ENCODE data around the gene ADAM12.

ADAM12 gene

DNA sequence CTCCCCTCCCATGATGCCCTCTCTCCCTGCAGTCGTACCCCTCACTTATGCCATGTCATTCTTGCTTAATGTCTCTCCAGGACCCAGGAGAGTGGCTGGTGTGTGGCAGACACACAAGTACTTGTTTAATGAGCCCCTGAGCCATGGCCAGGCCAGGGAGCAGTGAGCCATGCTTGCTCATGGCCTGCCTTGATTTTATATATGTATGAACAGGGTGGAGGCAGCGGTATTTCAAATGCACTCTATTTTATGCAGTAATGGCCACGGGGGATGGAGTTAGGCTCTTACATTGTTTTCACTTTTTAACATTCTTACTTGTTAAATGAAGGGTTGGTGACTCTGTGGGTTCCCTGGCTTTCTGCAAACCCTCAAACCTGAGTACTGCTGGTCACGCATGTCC lies 347.2 kb downstream of the ADAM12 start:
- DNase-seq: no peak

DNA sequence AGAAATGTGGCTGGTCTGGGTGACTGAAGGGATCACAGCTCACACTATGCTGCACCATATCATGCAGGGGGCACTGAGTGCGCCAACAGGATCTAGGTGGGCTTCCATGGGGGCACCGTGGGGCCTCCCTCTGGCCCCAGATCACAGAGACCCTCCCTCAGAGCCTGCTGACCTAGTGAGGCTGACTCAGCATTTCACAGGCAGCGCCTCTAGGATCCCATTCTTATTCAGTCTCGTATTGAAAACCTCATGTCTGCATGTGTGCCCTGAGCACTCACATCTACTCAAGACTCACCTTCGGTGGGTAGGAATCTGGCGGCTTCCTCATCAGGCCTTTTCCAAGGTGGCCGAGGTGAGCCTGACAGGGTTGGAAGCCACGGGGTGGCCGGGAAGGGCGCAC lies 350.3 kb downstream of the ADAM12 start:
- no peak for DNase-seq

DNA sequence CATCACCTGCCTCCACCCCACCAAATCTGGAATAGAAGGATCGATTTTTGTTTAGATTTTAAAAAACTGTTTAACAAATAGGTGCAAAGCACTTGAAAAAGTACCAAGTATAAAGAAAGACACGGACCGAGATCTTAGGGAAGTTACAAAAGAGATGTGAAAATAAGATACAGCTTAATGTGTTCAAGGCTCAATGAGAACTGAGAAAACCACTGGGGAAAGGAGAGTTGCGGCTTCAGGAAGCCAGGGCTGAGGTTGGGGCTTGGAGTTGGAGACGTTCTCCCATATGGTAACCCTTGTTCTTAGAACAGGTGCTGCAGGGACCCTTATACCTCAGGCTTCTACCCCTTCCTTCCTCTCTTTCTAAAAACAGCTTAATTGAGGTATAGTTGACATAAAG lies 351.8 kb downstream of the ADAM12 start:
- DNase-seq: no peak

DNA sequence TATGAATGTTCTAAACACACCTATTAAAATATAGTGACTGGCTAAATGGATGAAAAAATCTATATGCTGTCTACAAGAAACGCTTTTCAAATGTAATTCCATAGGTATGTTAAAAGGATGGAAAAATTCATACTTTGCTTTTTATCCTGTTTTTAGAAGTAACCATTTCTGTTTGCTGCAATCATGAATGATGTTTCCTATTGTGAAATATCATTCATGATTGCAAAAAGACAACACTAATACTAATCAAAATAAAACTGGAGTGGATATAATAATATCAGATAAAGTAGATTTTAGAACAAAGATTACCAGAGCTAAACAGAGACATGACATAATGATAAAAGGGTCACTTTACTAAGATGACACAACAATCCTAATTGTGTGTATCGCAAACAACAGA lies 353.7 kb downstream of the ADAM12 start:
- DNase-seq: no peak

DNA sequence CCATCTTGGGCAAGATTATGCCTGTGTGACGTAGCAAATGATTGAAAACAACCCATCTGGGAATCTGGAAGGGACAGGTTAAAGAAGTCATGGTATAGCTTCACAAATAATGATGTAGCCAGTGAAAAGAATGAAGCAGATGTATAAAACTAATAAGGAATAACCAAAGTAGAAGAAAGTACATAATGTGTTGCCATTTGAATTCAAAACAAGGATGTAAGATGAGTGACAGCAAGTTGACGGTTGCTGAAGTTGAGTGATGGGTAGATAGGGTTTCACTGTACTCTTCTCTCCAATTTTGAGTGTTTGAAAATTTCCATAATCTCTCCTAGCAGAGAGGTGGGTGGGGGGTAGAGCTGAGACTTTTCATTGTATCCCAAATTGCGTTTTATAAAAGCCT lies 358.3 kb downstream of the ADAM12 start:
- no peak for DNase-seq

DNA sequence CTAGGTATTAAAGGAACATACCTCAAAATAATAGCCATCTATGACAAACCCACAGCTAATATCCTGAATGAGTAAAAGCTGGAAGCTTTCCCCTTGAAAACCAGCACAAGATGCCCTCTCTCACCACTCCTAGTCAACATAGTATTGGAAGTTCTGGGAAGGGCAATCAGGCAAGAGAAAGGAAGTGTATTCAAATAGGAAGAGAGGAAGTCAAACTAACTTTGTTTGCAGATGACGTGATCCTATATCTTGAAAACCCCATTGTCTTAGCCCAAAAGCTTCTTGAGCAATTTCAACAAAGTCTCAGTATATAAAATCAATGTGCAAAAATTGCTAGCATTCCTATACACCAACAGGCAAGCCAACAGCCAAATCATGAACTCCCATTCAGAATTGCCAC lies 360.6 kb downstream of the ADAM12 start:
- DNase-seq: no peak

DNA sequence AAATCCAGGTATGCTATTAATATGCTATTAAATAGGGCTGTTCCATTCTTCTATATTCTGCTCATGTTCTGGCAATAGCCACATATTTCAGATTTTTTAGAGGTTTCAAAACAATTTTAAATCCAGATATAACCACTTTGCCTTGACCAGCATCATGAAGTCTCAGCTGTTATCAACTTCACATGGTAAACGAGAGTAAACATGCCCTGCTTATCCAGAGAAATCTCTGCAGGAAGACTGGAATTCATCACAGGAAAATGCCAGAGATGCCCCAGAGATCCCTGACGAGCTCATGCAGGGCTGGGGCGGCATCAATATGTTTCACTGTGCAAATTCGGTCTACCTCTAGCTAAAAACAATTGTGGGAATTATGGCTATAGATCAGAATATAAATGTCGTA lies 365.4 kb downstream of the ADAM12 start:
- no peak for DNase-seq

DNA sequence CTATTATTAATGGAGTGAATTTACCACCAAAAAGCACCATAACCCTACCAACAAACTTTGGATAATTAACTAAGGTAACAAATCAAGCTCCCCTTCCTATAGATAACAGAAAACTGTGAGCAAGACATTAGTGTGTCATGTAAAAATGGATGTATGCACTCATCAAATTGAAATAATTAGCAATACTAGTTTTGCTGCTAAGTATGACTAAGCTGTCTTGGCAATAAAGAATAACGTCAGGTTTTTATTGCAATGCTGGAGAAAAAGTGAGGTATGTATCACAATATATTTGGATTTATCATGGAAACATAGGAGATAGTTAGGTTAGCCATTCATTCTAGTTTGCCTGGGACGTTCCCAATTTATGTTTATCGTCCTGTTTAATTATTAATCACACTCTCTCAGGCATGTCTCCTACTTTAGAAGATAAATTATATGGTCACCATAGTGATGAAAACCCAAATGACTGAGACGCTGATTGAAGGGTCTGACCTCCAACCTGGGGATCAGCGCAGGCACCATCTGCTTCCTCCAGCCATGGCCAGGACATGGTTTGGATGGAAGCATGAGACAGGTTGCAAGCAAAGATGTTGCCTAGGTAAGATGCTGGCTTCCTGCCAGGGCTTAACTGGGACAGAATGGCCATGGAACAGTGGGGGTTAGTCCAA lies 366.3 kb downstream of the ADAM12 start:
- DNase-seq: no peak

DNA sequence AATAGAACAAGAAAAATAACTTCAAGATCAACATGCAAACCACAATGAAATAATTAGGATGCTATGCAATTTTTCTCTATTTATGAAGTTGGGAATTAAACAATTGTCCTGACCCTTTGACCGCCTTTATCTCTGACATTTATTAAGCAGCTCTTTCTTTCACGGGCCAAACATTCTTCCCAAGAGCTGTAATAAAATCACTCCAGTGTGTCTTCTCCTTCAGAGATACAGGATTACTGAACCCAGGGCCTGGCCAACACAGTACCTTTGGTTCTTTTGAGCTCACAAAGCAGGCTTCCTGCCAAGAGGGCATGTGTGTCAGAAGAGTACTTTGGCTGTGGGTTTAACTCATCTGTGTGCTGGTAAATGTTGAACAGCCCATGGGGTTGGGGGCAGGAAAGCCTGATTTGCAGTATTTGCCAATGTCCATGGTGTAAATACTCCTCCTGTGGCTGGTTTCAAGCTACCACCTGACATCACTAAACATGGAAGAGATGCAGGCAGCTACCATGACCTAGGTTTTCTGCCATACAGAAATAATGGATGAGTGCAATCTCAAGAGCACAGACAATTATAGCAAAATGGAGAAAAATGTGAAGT lies 370.2 kb downstream of the ADAM12 start:
- DNase-seq: no peak

DNA sequence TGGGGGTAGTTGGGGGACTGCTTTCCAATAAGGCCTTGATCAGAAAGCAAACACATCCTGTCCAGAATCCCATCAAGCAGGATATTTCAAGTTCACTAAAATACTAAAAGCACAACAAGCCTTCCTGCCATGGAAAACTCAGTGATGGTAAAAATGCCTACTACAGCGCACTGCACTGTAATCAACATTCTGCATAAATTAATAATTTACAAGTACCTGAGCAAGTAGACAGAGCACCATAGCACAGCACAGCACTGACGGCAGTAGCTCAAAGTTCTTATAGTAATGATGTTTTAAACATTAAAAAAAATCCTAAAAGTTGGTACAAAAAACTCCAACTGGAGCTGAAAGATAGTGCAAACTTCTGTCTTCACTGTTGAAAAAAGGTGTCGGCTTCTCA lies 371.4 kb downstream of the ADAM12 start:
- DNase-seq: no peak

DNA sequence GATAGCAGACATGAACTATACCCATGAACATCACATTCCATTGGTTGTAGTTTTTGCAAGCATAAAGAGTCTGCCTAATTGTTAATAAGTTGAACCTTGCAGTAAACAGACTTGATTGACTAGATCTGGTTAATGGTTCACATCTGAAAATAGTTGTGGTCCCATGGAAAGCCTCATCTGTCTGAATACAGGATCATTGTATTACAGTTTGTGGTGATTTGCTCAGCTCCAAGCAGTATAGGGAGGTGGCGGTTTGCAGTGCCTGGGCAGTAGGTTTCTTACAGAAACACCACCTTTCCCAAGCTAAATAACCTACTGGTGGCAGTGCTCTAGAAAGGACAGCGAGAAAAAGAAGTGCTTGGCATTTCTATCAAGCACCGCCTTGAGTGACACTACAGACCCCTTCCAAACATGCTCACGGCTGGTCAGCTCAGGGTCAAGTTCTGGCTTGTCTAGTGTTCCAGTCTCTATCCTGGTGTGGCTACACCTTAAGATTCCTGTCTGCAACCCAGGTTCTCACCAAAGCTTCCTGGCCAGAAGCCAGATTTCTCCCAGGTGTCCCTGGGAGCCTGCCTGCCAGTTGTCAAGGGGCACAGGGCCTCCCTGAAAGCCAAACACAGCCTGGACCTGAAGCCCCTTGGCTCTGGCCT lies 372.0 kb downstream of the ADAM12 start:
- no peak for DNase-seq

DNA sequence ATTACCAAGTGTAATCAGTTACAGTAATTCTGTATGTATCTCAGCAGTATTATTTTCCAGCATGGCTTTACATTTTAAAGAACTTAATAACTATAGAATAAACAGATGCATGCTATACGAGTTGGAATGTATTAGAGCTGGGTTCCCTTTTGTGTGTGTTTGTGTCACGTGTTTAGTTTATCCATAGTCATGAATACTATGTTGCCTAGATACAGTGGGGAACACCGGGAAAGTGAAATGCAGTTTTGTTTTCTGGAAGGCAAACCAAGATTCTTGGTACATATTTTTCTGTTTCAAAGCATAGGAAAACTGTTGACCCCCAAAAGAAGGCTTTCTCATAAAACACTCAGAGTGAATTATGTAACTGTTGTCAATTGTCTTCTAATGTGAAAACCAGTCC lies 372.9 kb downstream of the ADAM12 start:
- DNase-seq: no peak

DNA sequence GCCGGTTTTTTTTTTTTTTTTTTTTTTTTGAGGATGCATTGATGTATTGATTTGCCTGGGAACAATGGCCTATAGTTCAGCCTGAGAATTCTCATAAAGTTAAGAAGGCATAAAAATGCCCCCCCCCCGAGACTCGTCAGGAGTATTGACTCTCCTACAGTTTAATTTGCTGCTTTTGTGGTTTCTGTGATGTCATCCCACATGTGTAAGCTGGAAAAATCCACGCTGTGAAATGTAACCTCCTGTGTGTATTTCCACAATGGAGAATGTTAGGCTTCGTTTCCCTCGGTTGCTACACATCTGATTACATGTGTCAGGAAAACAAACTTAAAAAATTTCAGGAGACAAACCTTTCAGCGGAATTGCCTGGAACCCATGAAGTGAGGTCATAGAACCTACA lies 374.0 kb downstream of the ADAM12 start:
- DNase-seq: no peak

DNA sequence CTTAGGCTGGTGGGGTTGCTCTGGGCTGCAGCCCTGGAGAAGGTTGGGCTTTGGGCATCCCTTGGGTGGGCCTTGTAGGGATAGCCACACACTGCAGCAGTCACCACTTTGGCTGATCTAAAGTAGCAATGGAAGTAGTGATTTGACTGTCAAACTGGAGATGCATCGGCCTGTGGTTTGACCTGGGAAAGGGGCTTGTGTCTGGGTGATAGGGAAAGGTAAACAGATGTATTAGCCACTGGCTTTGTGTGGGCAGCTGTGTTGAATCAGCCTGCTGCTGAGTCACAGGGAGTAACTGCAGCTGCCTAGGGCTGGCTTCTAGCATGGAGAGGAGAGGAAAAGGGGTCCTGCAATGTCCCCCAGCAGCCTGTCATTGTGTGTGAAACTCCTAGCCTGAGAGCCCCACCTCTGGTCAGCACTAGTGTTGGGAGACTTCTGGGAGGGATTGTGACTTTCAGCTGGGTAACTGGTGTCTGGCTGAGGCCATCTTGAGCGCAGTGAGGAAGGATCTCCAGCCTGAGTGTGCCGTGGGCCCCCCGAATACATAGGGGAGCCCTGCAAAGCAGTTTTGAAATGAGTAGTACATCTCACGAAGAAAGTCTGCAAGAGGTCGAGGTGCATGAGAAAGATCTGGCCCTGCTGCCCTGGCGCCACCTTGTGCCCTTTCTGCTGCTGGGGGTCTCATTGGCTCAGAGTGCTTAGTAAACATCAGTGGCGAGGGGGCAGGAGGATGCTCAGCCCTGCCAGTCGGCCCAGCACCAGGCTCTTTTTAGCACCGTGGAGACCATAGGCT lies 374.6 kb downstream of the ADAM12 start:
- DNase-seq: no peak

DNA sequence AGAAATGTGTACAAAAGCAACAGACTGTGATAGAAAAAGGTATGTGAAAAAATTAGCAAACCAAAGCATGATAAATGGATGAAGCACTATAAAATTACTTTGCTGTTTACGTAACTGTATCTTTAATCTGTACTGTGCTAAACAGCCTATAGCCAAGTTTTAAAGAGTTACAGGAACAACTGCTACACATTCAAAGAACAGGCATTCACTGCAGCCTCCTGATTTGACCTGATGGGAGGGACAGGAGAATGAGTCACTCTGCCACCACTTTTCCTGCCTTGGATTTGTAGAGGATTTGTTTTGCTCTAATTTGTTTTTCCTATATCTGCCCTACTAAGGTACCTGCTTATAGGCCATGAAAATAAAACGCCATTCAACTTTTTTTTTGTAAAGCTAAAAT lies 375.8 kb downstream of the ADAM12 start:
- DNase-seq: no peak

DNA sequence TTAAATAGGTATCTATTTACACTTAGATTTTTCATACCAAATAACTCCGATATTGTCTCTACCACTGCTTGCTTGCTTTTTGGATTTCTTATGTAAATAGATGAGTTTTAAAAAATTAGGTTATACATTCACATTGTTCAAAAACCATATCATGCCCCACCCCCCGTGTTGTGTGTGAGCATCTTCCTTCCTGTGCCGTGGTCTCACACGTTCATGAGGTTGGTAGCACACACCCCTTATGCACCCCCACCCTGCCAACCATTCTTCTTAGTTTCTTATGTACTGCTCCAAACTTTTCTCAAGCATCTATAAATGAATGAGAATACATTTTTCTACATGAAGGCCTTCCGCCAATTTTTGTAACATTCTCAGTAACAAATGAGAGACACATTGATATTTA lies 376.3 kb downstream of the ADAM12 start:
- no peak for DNase-seq

DNA sequence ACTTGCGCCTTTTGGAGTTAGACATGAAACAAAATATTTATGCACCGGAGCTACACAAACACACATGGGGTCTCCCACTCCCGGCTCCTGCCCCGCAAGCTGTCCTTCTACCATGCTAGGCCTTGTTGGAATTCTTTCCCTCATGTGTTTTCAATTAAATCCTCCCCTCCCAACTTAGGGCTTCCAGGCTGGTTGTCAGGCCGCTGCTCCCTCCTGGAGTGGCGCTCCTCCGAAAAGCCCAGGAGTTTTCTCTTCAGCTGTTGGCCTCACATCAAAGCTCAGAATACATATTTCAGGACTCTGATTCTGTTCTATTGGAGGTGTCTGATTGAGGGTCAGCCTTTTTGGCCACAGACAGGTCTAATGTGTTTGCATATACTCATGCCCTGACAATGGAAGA lies 378.6 kb downstream of the ADAM12 start:
- DNase-seq: no peak

DNA sequence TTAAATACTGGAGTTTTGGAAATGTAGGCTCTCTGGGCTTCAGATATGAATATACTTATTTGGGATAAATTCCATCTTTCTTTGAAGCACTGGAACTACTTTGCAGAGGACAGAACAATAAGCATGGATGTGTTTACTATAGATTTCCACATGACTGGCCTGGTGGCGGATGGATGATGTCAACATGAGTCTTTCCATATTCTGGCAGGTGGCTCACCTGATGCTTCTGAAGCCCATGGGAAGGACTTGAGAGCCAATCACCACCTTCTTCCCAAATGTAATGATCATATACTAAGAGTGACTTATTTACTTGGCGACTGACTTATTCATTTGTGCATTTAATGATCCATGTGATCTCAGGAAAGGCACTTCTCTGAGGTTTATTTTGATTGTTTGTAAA lies 381.4 kb downstream of the ADAM12 start:
- no peak for DNase-seq

DNA sequence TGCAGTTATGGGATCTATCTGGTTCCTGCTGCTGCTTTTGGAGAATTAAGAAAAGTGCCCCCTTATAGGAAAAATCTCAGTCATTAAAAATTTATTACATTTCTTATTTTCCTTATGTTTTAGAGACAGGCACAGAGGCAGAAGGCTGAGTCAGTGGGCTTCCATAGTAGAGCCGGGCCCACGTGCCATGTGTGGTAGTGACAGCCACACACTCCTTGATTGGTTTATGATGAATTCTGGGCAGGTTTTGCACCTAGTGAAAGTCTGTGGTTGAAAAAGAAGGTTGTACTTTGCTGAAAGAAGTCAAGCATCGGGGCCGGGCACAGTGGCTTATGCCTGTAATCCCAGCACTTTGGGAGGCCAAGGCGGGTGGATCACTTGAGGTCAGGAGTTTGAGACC lies 382.0 kb downstream of the ADAM12 start:
- DNase-seq: no peak

DNA sequence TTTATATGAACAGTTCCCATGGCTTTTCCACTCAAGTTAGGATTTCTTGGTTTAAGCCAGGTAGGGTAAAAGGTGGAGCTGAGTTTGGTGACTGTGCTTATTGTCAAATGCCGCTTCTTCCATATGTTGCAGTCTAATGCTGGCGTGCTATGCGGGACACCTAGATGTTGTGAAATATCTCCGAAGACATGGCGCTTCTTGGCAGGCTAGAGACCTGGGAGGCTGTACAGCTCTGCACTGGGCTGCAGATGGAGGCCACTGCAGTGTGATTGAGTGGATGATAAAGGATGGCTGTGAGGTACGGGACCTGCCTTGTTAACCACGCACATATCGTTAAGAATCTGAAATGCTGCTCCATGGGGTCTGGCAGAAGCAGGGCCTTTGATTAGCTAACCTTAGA lies 383.5 kb downstream of the ADAM12 start:
- no peak for DNase-seq

DNA sequence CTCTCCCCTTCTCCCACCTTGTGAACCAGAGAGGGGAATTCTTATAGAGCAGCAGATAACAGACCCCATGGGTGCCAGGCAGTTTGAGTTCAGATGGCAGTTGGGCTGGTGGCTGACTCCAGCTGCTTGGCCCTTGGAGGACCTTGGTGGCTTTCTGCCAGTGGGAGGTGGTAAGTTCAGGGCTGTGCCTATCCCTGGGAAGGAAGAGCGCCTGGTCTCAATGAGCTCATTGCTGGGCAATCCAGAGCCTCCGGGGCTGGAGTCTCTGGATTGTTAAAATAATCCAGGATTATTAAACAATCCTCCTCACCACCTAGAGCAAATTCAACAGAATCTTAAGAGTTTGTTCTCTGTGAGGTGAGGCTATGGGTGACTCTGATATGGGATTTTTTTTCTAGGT lies 386.7 kb downstream of the ADAM12 start:
- no peak for DNase-seq

DNA sequence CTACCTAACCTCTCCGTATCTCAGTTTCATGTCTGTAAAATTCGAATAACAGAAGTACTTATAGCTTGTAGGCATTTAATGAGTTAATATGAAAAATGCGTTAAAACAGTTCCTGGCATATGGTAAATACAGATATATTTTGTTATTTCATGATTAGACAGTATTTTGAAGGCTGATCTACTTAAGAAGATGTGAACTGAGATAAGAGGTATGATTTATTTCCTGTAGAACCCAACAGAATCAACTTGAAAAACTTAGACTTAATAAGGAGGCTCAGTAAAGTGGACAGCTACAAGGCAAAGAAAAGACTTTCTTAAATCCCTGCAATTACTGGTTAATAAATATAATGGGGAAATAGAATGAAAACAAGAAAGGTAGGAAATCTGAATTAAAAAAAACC lies 388.6 kb downstream of the ADAM12 start:
- no peak for DNase-seq

DNA sequence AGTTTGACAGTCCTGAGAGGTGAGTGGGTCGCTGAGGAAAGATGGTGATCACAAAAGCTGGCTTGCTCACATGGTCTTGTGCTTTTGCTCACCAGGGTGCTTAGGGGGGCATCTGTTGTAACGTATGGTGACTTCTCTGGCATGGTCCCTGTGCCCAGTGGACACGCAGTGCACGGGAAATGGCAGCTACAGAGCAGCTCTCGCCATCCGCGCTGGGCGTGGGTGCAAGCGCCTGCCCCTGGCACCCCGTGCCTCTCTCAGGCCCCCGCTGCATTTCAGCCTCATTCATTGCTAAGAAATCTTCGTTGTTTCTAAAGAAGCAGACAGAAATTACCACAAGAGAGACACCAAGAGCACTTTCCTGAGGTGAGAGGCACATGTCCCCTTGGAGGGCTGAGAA lies 390.7 kb downstream of the ADAM12 start:
- DNase-seq: no peak

DNA sequence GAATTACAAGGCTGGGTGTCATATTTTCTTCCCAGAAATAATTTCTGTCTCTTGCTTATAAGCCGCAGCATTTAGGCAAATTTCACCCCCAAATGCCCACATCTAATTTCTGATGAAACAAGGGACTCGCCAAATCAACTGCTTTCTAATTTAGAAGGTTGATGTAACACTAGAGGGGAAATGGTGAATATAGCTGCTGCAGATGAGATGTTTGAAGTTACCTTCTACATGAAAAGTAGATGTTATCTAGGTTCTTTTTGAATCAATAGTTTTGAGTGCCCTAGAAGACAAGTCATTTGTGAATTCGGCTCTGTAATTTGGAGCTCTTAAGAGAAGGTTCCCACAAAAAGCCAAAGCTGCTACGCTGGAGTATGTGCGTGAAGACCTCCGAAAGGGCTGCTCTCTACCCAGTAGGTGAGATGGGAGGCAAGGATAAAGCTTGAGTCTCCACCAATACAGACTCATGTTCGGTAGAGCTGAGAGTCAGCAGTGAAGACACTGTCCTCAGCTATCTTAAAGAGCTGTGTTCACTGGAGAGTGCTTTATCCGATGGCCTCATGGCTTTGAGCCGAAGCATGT lies 392.5 kb downstream of the ADAM12 start:
- no peak for DNase-seq
